Posterior cingulate gyrus (tissue), 11 donors: ENCODE results near the gene CMPK1.
A peak's percentile ranks its signal among the peaks of the same experiment; 100 is the strongest.
"Not testable (repeated sequence)": the region's sequence is repeated elsewhere in the genome, so short reads cannot be mapped to it uniquely, and the experiment has no call there.

Experiments
- DNase-seq, 10 donors: peaks; one replicate each; pipeline versions ENCODE4 v3.0.0 to v3.0.0-alpha.2; 2020 to 2021; ENCODE audit warnings: mixed read lengths in 3 of 10
- intact Hi-C: fragments of 100-400 bp; cut with DNase I; formaldehyde crosslinking; loops from one replicate; pipeline ENCODE4 v1.15.1; 2023

CMPK1 gene

DNA sequence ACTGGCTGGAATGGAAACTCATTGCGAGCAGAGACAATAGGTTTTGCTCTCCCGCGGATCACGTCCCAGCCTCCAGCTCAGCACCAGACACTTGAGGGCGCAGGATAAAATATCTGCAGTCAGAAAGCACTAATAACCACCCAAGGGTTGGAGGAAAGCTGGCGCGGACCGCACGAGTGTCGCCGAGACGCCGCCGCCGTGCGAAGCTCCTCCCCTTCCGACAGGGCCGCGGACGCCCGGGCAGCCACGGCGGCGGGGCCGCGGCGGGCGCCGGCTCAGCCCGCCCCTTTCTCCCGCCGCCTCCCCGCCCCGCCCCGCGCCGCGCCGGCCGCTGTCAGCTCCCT is at the start of gene CMPK1:
TSS of gene CMPK1 (plus strand) at position 213 of the 344 bp plus-strand sequence. CDS start 156 bp downstream, outside the sequence.
- peak; percentile 64 to 95 (median 78) for DNase-seq
- intact Hi-C loops, result no loop called here

DNA sequence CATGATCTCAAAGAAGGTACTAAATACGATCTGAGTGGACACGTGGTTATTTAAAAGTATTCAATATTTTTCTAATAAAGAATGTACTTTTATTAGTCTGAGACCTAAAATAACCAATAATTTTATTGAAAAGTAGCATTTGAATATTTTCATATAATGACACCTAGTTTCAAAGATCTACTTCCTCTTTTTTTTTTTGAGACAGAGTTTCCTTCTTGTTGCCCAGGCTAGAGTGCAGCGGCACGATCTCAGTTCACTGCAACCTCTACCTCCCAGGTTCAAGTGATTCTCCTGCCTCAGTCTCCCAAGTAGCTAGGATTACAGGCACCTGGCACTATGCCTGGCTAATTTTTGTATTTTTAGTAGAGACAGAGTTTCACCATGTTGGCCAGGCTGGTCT is 45.5 kb upstream of the CMPK1 start:
- intact Hi-C loops, DNase-seq: not testable (repeated sequence)

GRCh38 chr1:47294863-47295262 is 38.7 kb upstream of the CMPK1 start:
- intact Hi-C loops, DNase-seq: not testable (repeated sequence)

DNA sequence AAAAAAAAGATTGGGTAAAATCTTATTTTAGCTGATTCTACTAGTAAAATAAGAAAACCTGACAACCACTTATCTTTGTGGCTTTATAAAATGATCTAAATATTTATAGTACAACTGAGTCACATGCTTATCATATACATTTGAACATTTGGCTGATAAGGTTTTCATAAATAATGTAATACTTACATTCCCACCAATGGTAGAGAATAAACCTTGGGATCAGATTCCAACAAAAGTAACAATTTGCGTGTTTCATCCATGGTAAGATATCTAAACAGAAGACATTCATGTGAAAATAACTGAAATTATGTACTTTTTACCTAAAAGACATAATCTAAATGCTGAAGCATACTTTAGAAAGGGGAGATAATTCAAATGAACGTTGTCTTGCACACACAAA is 38.0 kb upstream of the CMPK1 start:
- intact Hi-C loops, result no loop called here
- DNase-seq, result no peak

- intact Hi-C loops, result no loop called here
- DNase-seq, result no peak
Observed at GRCh38 chr1:47298025-47298699, 35.4 kb upstream of the CMPK1 start.

DNA sequence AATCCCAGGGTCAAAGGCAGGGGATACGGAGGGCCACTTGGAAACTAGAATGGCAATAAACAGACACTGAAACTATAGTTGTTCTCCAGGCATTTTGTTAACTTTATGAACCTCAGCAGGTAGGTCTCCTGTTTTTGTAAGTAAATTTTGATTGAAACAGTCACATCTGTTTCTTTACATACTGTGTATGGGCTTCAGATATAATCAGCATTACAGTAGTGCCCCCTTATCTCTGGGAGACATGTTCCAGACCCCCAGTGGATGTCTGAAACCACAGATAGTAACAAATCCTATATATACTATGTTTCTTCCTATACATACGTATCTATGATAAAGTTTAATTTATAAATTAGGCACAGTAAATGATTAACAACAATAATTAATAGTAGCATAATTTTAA is 31.1 kb upstream of the CMPK1 start:
- intact Hi-C loops, result no loop called here
- no peak for DNase-seq

DNA sequence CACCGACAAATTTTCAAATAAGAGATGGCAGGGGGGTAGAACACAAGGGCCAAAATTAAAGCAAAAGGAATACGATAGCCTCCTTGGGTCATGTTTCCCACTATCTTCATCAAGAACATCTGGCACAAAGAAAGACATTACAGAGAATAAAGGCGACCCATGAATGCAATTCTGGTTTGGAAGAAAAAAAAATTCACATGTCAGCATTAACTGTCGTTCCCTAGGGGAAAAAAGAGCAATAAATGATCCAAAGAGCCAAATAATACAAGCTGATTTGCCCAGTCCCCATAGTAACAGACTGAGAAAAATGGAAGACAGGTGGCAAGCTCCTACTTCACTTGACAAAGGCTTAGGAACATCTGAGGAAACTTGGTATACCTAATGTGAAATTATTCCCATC is 24.2 kb upstream of the CMPK1 start:
- no peak for DNase-seq
- intact Hi-C loops, result no loop called here

- intact Hi-C loops, result loop anchor here (1.0 kb wide), 1 partner anchor 20 kb away; no protein-coding TSS in a partner anchor
- peak; percentile 97 to 100 (median 99) for DNase-seq
Observed at GRCh38 chr1:47313915-47314664, 19.5 kb upstream of the CMPK1 start, which contains the start of gene STIL. Gene STIL, minus strand, starts transcription at chr1:47314147. Its CDS starts 3,828 bp downstream, at chr1:47310319.

GRCh38 chr1:47317841-47318240 is 15.7 kb upstream of the CMPK1 start:
- intact Hi-C loops, result no loop called here

GRCh38 chr1:47319968-47320367 is 13.6 kb upstream of the CMPK1 start:
- intact Hi-C loops, result not testable (repeated sequence)

More at GRCh38 chr1:47317841-47318240, 15.7 kb upstream of the CMPK1 start:
- no peak for DNase-seq

DNA sequence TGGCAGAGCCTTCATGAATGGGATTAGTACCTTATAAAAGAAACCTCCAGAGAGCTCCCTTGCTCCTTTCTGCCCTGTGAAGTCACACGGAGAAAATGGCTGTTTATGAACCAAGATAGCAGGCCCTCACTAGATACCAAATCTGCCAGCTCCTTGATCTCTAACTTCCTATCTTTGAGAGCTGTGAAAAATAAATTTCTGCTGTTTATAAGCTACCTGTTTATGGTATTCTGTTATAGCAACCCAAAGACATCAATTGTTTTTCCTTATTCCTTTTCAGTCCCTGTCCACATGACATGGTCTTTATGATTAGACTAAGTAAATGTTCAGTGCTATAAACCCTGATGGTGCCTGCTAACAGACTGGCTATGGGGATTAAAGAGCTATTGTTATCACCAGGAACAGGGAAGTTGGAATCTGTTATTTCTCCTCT is 10.0 kb upstream of the CMPK1 start:
- no peak for DNase-seq
- intact Hi-C loops, result no loop called here

More at GRCh38 chr1:47319968-47320367, 13.6 kb upstream of the CMPK1 start:
- not testable (repeated sequence) for DNase-seq

- no peak for DNase-seq
- intact Hi-C loops, result no loop called here
Observed at GRCh38 chr1:47324682-47325081, 8.9 kb upstream of the CMPK1 start.

DNA sequence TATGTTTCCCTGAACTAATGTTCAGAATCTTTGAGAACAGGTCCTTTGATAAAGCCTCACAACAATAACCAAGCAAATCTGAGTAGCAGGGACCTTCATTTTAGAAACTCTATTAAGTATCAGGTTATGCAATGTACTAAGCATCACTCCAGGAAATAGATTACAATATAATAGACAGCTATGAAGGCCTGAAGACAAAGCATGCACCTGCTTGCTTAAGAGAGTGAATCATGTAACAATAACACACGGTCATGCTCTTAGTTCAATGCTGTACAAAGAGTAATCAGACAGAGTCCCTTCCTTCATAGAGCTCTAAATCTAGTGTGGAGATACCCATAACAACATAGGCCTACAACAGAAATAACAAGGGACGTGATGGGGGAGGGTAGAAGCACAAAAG is 8.1 kb upstream of the CMPK1 start:
- no peak for DNase-seq
- intact Hi-C loops, result no loop called here

- intact Hi-C loops, result no loop called here
- DNase-seq, result no peak
Observed at GRCh38 chr1:47326271-47326670, 7.3 kb upstream of the CMPK1 start.

DNA sequence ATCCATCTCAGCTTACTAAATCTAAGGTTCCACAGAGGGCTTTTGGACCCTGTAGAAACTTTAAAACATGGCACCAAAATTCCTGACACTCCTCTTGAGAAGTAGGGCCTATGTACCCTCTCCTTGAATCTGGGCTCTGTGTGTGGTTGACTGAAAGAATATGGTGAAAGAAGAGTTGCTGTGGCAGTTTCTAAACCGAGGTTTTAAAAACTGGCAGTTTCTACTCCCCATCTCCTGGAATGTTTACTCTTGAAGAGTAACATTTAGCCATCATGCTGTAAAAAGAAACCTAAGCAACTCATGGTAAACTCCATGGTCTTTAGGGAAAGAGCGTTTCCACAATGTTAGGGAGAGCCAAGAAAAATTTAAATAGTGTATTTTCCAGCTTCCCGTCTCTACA is 4.6 kb upstream of the CMPK1 start:
- DNase-seq, result no peak
- intact Hi-C loops, result no loop called here

GRCh38 chr1:47330212-47330611 is 3.4 kb upstream of the CMPK1 start:
- intact Hi-C loops, result no loop called here
- no peak for DNase-seq

GRCh38 chr1:47331875-47332274 is 1.7 kb upstream of the CMPK1 start:
- DNase-seq, result no peak
- intact Hi-C loops, result no loop called here

- DNase-seq, result peak in 1 of 10 donors; percentile 47
- intact Hi-C loops, result no loop called here
Observed at GRCh38 chr1:47332779-47333577, 612 bp upstream of the CMPK1 start.

DNA sequence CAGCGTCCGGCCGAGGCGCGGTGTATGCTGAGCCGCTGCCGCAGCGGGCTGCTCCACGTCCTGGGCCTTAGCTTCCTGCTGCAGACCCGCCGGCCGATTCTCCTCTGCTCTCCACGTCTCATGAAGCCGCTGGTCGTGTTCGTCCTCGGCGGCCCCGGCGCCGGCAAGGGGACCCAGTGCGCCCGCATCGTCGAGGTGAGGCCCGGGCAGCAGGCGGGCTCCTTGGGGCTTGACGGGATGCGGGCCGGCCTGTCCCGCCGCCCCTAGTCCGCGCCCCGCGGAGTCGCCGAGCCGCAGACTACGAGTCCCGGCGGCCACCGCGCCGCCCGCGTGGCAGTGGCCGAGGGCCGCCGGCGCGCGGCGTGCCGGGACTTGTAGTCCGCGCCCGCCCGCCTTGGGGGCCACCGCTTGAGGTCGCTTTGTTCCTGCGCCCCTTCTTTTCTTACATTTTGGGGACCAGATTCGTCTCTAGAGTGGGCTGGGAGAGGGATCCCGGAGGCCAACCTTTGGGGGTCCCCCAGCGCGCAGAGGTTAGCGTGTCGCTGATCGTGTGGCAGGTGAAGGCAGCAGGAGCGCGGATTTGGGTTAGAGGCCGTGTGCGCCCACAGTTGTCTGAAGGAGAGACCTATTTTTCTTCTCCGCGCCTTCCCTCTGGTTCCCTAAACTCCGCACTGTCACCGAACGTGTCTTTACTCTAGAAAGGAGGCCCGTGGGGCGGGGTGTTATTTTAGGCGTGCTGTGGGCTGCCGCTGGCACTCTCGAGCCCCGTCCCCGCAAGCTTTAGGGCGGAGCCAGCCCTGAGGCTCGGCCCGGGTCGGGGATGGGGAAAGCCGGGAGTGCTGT is 553 bp downstream of the CMPK1 start:
- intact Hi-C loops, result loop anchor here (1.0 kb wide), 1 partner anchor 20 kb away; the partner anchor contains the start of gene STIL
- peak; percentile 61 to 98 (median 77) for DNase-seq
